HCT116 (cell line): ENCODE measurements around the gene ENPP5.

ENCODE experiments used
- POLR2AphosphoS5 ChIP-seq: IDR thresholded peaks from 2 replicates; pipeline ENCODE4 v1.6.1; 2011; ENCODE audit warnings: mild to moderate bottlenecking, low read depth, low read length, moderate library complexity
- SP1 ChIP-seq: IDR thresholded peaks from 2 replicates; pipeline ENCODE4 v1.6.1; 2012; ENCODE audit warnings: low read depth

- TF ChIP-seq POLR2AphosphoS5 (no peak), SP1 (no peak)
Measured at GRCh38 chr6:46216879-46217278, 46.1 kb upstream of the ENPP5 start.
